HepG2 (cell line): ENCODE measurements around the gene IL1RL2. TPM values are rescaled to one million over a fixed set of nuclear protein-coding genes. Genes with fewer than 3 reads are reported as not detected.

Source experiments
- GATA4 ChIP-seq: sonication (generic); IDR thresholded peaks from 2 replicates; pipeline ENCODE4 v1.6.1; 2016; ENCODE audit warnings: antibody characterized with exemption, low read depth, borderline replicate concordance
- KAT7 ChIP-seq: IDR thresholded peaks from 2 replicates; pipeline ENCODE4 v1.6.1; 2018; ENCODE audit warnings: borderline replicate concordance, missing compliant biosample characterization
- NFIB ChIP-seq: sonication (generic); formaldehyde crosslinking; IDR thresholded peaks from 2 replicates; pipeline ENCODE4 v1.9.0; 2021; ENCODE audit warnings: missing genetic modification reagents, mild to moderate bottlenecking, borderline replicate concordance
- PAXIP1 ChIP-seq: sonication (generic); formaldehyde crosslinking; conservative IDR thresholded peaks from 2 replicates; pipeline ENCODE4 v1.4.0; 2020; ENCODE audit warnings: mild to moderate bottlenecking, missing genetic modification reagents, moderate library complexity
- POLR2AphosphoS2 ChIP-seq: IDR thresholded peaks from 2 replicates; pipeline ENCODE4 v1.6.1; 2011; ENCODE audit warnings: low read depth, low read length, improper control_type of control experiment
- ZNF580 ChIP-seq: IDR thresholded peaks from 2 replicates; pipeline ENCODE4 v1.6.1; 2016; ENCODE audit warnings: low read depth, borderline replicate concordance
- polyA plus RNA-seq, 8 experiments: library from polyadenylated mRNA; depleted of rRNA in 3 of 8; stranded (reverse) in 7 of 8; unstranded in 1 of 8; fragments of >200 nt; fragmentation: Illumina TruSeq in 4 of 8; extraction: Trizol in 4 of 8; gene quantifications; 2 replicates each; pipeline versions ENCODE4 v1.2.1 to v1.2.3, GENCODE V29; 2011 to 2016; ENCODE audit warnings: low read depth in 4 of 8, missing spikeins in 1 of 8, mixed read lengths in 1 of 8; ENCODE audit not compliant: insufficient read depth in 1 of 8
- total RNA-seq, 5 experiments: library from RNA; depleted of rRNA; stranded (reverse); fragments of >200 nt; fragmentation: Illumina TruSeq; extraction: Trizol; gene quantifications; 2 replicates each; pipeline ENCODE4 v1.2.3, GENCODE V29; 2016; ENCODE audit warnings: low read depth in 1 of 5
- TF ChIP-seq, protein P1 (sequence below), 2 experiments: sonication (generic) in 1 of 2; formaldehyde crosslinking in 1 of 2; IDR thresholded peaks; 2 replicates each; pipeline versions ENCODE4 v1.6.1 to v1.9.0; 2014 to 2022; ENCODE audit warnings: antibody characterized with exemption in 1 of 2, borderline replicate concordance in 1 of 2, inconsistent platforms in 1 of 2, low read depth in 1 of 2, missing genetic modification reagents in 1 of 2
- TF ChIP-seq, protein P2 (sequence below): sonication (generic); formaldehyde crosslinking; IDR thresholded peaks from 2 replicates; pipeline ENCODE4 v1.4.0; 2020; ENCODE audit warnings: missing genetic modification reagents

IL1RL2 gene
- total and polyA plus RNA-seq, 2 of the 13 experiments (the other 11 are each of a cell fraction or from before 2014, with no cell fraction given) = 0.03 TPM; not detected in 1

- TF ChIP-seq, protein P1, sequence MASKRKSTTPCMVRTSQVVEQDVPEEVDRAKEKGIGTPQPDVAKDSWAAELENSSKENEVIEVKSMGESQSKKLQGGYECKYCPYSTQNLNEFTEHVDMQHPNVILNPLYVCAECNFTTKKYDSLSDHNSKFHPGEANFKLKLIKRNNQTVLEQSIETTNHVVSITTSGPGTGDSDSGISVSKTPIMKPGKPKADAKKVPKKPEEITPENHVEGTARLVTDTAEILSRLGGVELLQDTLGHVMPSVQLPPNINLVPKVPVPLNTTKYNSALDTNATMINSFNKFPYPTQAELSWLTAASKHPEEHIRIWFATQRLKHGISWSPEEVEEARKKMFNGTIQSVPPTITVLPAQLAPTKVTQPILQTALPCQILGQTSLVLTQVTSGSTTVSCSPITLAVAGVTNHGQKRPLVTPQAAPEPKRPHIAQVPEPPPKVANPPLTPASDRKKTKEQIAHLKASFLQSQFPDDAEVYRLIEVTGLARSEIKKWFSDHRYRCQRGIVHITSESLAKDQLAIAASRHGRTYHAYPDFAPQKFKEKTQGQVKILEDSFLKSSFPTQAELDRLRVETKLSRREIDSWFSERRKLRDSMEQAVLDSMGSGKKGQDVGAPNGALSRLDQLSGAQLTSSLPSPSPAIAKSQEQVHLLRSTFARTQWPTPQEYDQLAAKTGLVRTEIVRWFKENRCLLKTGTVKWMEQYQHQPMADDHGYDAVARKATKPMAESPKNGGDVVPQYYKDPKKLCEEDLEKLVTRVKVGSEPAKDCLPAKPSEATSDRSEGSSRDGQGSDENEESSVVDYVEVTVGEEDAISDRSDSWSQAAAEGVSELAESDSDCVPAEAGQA (IDR thresholded peaks at IDR 0.05; ENCODE audit: low read depth) = no peak
- TF ChIP-seq, protein P1 (CRISPR knock-in tag; IDR thresholded peaks at IDR 0.05; ENCODE audit: borderline replicate concordance) = no peak
- no peak; the same call in 1 of the 2 replicates for TF ChIP-seq ZNF580 (CRISPR knock-in tag)
- no peak for TF ChIP-seq GATA4
- no peak for TF ChIP-seq PAXIP1 (CRISPR knock-in tag)
- 0 out of 2 replicates have a peak, but pooled peaks have one; percentile 13 for TF ChIP-seq KAT7 (CRISPR knock-in tag)
- TF ChIP-seq POLR2AphosphoS2 = no peak
- TF ChIP-seq, protein P2, sequence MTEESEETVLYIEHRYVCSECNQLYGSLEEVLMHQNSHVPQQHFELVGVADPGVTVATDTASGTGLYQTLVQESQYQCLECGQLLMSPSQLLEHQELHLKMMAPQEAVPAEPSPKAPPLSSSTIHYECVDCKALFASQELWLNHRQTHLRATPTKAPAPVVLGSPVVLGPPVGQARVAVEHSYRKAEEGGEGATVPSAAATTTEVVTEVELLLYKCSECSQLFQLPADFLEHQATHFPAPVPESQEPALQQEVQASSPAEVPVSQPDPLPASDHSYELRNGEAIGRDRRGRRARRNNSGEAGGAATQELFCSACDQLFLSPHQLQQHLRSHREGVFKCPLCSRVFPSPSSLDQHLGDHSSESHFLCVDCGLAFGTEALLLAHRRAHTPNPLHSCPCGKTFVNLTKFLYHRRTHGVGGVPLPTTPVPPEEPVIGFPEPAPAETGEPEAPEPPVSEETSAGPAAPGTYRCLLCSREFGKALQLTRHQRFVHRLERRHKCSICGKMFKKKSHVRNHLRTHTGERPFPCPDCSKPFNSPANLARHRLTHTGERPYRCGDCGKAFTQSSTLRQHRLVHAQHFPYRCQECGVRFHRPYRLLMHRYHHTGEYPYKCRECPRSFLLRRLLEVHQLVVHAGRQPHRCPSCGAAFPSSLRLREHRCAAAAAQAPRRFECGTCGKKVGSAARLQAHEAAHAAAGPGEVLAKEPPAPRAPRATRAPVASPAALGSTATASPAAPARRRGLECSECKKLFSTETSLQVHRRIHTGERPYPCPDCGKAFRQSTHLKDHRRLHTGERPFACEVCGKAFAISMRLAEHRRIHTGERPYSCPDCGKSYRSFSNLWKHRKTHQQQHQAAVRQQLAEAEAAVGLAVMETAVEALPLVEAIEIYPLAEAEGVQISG = 0 out of 2 replicates have a peak, but pooled peaks have one; percentile 29
- TF ChIP-seq NFIB (CRISPR knock-in tag) = peak; percentile 88; the same call in 1 of the 2 replicates
Measured at GRCh38 chr2:102143450-102143985, 43.3 kb upstream of the IL1RL2 start (continued).
